ENCODE data around the gene BTBD2. TPM values are rescaled to one million over a fixed set of nuclear protein-coding genes. Genes with fewer than 3 reads are reported as not detected.
A peak's percentile ranks its signal among the peaks of the same experiment; 100 is the strongest.

The BTBD2 gene
- total and polyA plus RNA-seq, 10 of the 15 experiments (the other 5 are each of a cell fraction or from before 2014, with no cell fraction given), result 0.13 to 66.2 (median 10.4) TPM

DNA sequence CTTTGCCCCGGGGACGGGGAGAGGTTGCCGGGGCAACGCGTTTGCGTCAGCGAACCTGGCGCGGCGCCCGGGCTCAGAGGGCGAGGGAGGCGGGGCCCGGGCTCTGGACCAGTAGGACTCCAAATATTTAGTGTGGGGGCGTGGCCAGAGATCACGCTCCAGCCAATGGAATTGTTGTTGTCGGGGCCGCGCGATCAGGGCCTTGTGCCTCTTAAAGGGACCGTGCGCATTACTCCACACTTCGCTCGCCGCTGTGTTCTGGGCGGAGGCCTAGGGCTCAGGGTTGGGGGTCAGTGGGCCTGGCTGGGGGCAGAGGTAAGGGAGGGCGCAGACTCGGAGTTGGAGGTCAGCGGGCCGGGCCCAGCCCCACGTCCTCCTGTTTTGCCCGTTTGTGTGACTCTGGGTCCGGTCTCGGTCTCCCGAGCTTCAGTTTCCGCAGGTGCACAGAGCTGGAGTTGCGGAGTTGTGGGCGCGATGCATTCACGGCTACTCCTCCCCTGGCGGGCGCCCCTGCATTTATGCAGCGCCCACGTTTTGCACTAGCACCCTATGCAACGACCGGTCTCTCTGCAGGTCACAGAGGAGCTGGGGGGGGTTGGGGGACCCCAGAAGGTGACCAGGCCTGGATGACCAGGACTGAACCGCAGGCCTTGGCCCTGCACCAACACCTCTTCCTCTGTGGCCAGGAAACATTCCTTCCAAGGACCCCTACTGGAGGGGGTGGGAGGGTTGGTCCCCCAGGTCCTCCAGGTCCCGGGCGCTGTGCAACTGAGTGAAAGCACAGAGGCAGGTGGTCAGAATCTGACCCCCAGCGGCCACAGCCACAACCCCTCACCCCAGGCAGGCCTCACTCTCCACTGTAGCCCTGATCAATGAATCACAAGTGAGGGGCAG lies 46.2 kb upstream of the BTBD2 start (continued):
- TF ChIP-seq, protein P1, sequence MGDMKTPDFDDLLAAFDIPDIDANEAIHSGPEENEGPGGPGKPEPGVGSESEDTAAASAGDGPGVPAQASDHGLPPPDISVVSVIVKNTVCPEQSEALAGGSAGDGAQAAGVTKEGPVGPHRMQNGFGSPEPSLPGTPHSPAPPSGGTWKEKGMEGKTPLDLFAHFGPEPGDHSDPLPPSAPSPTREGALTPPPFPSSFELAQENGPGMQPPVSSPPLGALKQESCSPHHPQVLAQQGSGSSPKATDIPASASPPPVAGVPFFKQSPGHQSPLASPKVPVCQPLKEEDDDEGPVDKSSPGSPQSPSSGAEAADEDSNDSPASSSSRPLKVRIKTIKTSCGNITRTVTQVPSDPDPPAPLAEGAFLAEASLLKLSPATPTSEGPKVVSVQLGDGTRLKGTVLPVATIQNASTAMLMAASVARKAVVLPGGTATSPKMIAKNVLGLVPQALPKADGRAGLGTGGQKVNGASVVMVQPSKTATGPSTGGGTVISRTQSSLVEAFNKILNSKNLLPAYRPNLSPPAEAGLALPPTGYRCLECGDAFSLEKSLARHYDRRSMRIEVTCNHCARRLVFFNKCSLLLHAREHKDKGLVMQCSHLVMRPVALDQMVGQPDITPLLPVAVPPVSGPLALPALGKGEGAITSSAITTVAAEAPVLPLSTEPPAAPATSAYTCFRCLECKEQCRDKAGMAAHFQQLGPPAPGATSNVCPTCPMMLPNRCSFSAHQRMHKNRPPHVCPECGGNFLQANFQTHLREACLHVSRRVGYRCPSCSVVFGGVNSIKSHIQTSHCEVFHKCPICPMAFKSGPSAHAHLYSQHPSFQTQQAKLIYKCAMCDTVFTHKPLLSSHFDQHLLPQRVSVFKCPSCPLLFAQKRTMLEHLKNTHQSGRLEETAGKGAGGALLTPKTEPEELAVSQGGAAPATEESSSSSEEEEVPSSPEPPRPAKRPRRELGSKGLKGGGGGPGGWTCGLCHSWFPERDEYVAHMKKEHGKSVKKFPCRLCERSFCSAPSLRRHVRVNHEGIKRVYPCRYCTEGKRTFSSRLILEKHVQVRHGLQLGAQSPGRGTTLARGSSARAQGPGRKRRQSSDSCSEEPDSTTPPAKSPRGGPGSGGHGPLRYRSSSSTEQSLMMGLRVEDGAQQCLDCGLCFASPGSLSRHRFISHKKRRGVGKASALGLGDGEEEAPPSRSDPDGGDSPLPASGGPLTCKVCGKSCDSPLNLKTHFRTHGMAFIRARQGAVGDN (IDR thresholded peaks at IDR 0.05), result no peak
- no peak for TF ChIP-seq ETV6 (conservative IDR thresholded peaks at IDR 0.05 in 1 of 2, IDR thresholded peaks at IDR 0.05 in 1 of 2; ENCODE audit: borderline replicate concordance in 1 of 2, low read depth in 1 of 2)
- TF ChIP-seq EZH2 (IDR thresholded peaks at IDR 0.05; ENCODE audit: borderline replicate concordance, control insufficient read depth, low read depth, low read length), result no peak
- 0 out of 3 replicates have a peak, but pooled peaks of 1 of the 2 experiments have one; percentile 4 for TF ChIP-seq EGR1 (IDR thresholded peaks at IDR 0.05; ENCODE audit: borderline replicate concordance in 1 of 2, low read depth in 2 of 2, low read length in 2 of 2)
- no peak for TF ChIP-seq ZZZ3 (IDR thresholded peaks at IDR 0.05; ENCODE audit: control insufficient read depth, insufficient read length, low read depth)
- no peak for TF ChIP-seq NRF1 (conservative IDR thresholded peaks at IDR 0.05; ENCODE audit: low read depth, low read length)
- TF ChIP-seq CREM (IDR thresholded peaks at IDR 0.05; ENCODE audit: low read depth), result peak; percentile 86
- TF ChIP-seq, protein P2, sequence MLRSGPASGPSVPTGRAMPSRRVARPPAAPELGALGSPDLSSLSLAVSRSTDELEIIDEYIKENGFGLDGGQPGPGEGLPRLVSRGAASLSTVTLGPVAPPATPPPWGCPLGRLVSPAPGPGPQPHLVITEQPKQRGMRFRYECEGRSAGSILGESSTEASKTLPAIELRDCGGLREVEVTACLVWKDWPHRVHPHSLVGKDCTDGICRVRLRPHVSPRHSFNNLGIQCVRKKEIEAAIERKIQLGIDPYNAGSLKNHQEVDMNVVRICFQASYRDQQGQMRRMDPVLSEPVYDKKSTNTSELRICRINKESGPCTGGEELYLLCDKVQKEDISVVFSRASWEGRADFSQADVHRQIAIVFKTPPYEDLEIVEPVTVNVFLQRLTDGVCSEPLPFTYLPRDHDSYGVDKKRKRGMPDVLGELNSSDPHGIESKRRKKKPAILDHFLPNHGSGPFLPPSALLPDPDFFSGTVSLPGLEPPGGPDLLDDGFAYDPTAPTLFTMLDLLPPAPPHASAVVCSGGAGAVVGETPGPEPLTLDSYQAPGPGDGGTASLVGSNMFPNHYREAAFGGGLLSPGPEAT (IDR thresholded peaks at IDR 0.05; ENCODE audit: low read depth), result peak; percentile 89
- no peak for TF ChIP-seq FOXK2 (IDR thresholded peaks at IDR 0.05)
- TF ChIP-seq, protein P3, sequence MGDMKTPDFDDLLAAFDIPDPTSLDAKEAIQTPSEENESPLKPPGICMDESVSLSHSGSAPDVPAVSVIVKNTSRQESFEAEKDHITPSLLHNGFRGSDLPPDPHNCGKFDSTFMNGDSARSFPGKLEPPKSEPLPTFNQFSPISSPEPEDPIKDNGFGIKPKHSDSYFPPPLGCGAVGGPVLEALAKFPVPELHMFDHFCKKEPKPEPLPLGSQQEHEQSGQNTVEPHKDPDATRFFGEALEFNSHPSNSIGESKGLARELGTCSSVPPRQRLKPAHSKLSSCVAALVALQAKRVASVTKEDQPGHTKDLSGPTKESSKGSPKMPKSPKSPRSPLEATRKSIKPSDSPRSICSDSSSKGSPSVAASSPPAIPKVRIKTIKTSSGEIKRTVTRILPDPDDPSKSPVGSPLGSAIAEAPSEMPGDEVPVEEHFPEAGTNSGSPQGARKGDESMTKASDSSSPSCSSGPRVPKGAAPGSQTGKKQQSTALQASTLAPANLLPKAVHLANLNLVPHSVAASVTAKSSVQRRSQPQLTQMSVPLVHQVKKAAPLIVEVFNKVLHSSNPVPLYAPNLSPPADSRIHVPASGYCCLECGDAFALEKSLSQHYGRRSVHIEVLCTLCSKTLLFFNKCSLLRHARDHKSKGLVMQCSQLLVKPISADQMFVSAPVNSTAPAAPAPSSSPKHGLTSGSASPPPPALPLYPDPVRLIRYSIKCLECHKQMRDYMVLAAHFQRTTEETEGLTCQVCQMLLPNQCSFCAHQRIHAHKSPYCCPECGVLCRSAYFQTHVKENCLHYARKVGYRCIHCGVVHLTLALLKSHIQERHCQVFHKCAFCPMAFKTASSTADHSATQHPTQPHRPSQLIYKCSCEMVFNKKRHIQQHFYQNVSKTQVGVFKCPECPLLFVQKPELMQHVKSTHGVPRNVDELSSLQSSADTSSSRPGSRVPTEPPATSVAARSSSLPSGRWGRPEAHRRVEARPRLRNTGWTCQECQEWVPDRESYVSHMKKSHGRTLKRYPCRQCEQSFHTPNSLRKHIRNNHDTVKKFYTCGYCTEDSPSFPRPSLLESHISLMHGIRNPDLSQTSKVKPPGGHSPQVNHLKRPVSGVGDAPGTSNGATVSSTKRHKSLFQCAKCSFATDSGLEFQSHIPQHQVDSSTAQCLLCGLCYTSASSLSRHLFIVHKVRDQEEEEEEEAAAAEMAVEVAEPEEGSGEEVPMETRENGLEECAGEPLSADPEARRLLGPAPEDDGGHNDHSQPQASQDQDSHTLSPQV (IDR thresholded peaks at IDR 0.05), result no peak
- TF ChIP-seq RAD21 (IDR thresholded peaks at IDR 0.05; ENCODE audit: insufficient read depth, low read depth, low read length), result peak; percentile 31; the same call in 1 of the 2 replicates
- TF ChIP-seq ATF3 (IDR thresholded peaks at IDR 0.05; ENCODE audit: borderline replicate concordance, extremely low read depth, low read depth, low read length), result no peak
- peak; percentile 30; the same call in 1 of the 2 replicates for TF ChIP-seq HCFC1 (IDR thresholded peaks at IDR 0.05; ENCODE audit: low read length)
- TF ChIP-seq ZBED1 (IDR thresholded peaks at IDR 0.05; ENCODE audit: borderline replicate concordance), result no peak
- peak; percentile 73; the same call in 1 of the 2 replicates for TF ChIP-seq NFYB (IDR thresholded peaks at IDR 0.05; ENCODE audit: insufficient read depth, low read depth, low read length)
- no peak for TF ChIP-seq TARDBP (IDR thresholded peaks at IDR 0.05; ENCODE audit: borderline replicate concordance)
